GM21360 (cell line): ENCODE measurements around the gene PTPN7.
"Not testable (repeated sequence)": the region's sequence is repeated elsewhere in the genome, so short reads cannot be mapped to it uniquely, and the experiment has no call there.

ENCODE experiments used
- ATAC-seq: cut with Tn5 transposase; IDR thresholded peaks from one replicate; pipeline ENCODE4 v1.9.1; 2021; ENCODE audit warnings: mild to moderate bottlenecking, moderate library complexity; ENCODE audit not compliant: unreplicated experiment

Gene PTPN7

DNA sequence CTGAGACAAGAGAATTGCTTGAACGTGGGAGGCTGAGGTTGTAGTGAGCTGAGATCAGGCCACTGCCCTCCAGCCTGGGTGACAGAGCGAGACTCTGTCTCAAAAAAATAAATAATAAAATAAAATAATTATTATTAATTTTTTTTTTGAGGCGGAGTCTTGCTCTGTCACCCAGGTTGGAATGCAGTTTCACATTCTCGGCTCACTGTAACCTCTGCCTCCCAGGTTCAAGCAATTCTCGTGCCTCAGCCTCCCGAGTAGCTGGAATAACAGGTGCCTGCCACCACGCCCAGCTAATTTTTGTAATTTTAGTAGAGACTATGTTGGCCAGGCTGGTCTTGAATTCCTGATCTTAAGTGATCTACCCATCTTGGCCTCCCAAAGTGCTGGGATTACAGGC lies 48.8 kb downstream of the PTPN7 start:
- not testable (repeated sequence) for ATAC-seq

DNA sequence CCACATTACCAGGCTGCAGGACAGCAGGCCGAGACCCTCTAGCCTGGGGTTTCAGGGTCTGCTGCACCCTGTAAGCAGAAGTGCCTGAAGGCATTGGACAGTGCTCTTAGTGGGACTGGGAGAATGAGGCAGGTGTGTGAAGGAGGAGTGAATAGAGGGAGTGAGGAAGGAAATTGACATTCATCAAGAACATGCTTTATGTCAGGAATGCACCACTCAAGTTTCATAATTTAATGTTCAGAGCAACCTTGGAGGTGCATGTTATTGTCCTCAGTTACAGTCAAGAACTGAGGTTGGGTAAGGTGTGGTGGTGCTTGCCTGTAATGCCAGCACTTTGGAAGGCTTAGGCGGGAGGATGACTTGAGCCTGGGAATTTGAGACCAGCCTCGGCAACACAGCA lies 49.4 kb downstream of the PTPN7 start:
- no peak for ATAC-seq

DNA sequence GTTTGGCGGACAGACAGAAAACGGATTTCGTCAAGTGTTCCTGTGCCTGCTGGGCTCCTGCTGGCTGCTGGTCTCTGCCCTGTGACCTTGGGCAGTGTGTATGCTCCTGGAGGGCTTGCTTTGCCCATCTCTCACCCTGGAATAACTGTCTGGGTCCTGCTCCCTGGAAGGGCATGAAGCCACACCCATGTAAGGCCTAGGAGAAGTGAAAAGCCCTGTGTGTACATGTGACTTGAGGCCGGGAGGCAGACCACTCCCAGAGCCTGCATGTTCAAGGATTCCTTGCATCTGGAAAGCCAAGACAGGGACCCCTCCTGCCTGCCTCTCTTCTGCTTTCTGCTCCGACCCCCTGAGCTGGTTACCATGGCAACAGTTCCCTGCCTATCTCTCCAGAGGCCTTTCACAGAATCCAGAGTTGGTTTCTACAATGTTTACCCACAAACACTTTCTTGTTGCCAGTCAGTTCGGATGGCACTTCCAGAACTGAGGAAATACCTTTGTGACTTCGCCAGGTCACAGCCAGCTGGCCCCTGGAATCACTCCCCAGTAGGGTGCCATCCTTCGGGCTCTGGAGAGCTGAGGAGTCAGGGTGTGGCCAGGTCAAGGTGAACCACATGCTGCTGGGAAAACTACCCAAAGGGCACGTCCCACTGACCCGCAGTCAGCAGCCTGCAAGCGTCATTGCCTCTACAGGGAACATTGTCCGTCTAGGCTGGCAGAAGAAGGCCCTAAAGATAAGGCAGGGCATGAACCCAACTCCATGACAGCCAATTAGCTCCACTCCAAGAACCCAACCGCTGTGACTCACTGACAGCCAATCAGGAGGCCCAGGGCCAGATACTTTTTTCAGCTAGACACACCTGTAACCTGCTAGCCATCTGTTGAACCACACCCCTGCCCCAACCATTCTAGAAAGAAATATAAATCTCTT lies 52.3 kb downstream of the PTPN7 start:
- ATAC-seq: no peak

DNA sequence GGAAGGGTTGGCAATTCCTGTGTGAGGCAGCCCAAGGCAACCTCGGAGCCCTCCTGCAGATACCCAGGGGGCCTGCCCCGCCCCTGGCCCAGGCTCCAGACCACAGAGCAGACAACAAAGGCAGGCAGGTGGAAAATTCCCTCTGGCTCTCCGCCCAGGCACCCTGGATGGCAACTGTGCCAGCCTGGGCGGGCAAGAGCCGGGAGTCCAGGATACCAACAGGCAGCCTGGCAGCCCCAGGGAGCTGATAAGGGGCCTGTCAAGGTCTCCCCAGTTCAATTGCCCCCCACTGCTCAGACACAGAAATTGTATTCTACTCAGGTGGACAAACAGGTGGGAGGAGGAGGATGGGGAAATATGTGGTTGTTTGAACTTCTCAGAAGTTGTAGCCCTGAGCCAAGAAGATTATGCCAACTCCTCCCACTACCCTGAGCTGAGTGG lies 53.1 kb downstream of the PTPN7 start:
- no peak for ATAC-seq

- no peak for ATAC-seq
These were observed 53.8 kb downstream of the PTPN7 start for GRCh38 chr1:202106340-202107254.

DNA sequence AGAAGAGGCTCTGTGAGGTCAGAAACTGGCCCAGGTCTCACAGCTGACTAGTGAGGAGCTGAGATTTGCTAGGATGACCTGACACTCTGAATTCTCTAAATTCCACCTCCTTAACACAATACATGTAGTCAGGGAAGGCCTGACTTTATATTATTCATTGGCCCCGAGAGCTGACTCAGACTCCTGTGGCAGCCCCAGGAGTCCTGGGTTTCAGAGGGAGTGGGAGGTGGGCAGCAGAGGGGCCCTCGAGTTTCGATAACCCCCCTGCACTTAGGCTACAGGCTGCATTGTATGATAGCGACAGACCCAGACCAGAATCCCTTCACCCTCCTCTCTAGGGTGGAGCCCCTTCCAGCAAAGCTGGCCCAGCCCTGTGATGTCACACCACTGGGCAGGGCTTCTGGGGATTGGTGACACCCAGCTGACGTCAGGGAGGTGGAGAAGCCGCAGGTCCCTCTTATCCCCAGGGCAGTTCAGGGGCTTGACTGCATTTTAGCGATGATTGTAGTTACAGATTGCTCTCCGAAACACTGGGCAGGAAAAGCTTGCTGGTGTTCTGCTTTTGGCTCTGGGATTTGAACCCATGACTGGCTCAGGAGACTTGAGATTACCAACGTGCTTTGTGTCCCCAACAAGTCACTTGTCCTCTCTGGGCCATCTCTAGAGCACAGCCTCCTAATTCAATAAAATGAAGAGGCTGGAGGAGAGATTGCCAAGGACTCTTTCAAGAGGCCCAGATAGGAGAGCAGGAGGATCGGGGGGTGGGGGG lies 54.6 kb downstream of the PTPN7 start:
- ATAC-seq: no peak

DNA sequence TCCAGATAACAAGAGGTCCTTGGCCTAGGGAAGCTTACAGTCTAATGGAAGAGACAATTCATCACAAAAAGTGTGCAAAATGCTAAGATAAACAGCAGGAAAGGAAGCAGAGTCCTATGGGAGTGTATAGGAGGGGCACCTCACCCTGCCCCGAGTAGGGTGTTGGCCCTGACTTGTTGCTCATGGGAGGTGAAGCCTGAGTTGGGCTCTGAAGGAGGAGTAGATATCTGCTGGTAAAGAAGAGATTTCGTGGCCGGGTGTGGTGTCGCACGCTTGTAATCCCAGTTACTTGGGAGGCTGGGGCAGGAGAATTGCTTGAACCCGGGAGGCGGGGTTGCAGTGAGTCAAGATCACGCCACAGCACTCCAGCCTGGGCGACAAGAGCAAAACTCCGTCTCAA lies 56.3 kb downstream of the PTPN7 start:
- no peak for ATAC-seq

GRCh38 chr1:202101184-202101583 lies 59.2 kb downstream of the PTPN7 start:
- ATAC-seq: no peak
